Activated CD4-positive, alpha-beta T cell treated with anti-CD3 and anti-CD28 coated beads for 24 hours (primary cell): ENCODE data around the gene FOLR1.
"Not testable (repeated sequence)": the region's sequence is repeated elsewhere in the genome, so short reads cannot be mapped to it uniquely, and the experiment has no call there.

Experiments
- DNase-seq, 2 donors: peaks; one replicate each; pipeline ENCODE4 v3.0.0-alpha.2; 2020; ENCODE audit warnings: low read depth in 2 of 2

FOLR1 gene

DNA sequence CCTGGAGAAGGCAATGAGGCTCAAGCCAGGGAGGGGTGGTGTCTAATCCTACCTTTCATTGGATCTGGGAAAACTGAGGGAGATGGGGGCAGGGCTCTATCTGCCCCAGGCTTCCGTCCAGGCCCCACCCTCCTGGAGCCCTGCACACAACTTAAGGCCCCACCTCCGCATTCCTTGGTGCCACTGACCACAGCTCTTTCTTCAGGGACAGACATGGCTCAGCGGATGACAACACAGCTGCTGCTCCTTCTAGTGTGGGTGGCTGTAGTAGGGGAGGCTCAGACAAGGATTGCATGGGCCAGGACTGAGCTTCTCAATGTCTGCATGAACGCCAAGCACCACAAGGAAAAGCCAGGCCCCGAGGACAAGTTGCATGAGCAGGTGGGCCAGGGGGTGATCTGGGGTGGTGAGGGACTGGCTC lies at the start of gene FOLR1:
Gene FOLR1, plus strand, starts transcription at position 180 of the 421 bp plus-strand sequence. Its CDS starts 34 bp downstream, at position 214.
- no peak for DNase-seq

DNA sequence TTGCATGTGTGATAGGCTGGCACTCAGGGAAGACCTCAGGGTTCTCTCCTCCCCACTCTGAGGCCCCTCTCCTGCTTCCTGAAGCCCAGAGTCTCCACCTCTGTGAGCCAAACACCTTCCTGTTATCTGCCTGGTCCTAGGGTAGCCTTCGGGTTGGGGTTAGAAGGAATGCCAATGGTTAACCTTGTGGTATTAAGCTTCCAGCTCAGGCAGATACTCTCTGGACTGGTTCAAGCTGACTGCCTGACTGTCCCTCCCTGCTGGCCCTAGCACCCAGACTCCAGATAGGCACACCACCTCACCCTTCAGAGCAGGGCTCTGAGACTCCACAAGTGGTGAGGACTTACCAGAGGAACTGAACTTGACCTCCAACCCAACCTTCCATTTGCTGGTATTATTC lies 49.4 kb upstream of the FOLR1 start:
- not testable (repeated sequence) for DNase-seq

DNA sequence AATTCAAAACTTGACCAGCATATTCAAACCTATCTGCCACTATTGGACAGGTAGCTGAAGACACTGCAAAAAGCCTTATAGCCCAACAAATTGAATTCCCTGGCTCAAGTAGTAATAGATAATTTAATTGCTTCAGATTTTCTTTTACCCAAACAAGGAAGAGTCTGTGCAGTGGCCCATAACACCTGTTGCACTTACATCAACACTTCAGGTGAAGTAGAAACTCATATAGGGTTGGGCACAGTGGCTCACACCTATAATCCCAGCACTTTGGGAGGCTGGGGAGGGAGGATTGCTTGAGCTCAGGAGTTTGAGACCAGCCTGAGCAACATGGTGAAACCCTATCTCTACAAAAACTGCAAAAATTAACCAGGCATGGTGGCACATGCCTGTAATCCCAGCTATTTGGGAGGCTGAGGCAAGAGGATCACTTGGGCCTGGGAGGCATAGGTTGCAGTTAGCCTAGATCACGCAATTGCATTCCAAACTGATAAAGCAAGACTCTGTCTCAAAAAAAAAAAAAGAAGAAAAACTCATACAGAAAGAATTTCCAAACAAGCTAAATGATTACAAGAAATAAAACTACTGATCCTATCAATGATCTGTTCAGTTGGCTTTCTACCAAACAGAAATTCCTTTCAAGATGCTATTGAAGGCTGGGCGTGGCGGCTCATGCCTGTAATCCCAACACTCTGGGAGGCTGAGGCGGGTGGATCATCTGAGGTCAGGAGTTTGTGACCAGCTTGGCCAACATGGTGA lies 47.0 kb upstream of the FOLR1 start:
- no peak for DNase-seq

DNA sequence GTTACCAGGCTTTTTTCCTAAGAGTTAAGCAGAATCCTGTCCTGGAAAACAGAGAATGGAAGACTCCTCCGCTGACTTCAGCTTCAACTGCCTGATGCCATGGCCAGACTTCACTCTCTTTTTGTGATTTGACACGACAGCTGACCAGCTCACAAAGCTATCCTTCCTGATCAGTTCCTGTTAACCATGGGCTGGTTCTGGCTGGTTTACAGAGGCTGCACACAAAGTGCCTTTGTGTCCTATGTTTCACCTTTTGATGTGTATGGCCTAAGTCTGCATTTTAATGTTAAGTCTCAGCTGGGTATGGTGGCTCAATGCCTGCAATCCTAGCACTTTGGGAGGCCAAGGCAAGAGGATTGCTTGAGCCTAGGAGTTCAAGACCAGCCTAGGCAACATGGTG lies 45.3 kb upstream of the FOLR1 start:
- no peak for DNase-seq

DNA sequence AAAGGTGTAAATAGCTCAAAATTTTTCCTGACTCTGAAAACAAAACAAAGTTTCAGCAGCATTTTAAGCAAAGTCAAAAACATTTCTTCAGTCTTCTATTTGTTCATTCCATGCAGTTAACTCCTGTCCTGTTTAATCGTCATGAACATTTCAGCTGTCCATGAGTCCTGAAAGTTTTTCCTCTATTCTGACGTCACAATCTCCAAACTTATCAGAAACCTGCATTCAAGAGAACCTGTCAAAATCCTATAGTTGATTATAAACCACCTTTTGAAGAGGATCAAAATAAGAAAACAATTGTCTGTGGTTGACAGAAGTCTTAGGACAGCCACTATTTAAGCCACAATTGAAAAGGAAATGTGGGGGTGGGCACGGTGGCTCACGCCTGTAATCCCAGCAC lies 41.1 kb upstream of the FOLR1 start:
- no peak for DNase-seq

DNA sequence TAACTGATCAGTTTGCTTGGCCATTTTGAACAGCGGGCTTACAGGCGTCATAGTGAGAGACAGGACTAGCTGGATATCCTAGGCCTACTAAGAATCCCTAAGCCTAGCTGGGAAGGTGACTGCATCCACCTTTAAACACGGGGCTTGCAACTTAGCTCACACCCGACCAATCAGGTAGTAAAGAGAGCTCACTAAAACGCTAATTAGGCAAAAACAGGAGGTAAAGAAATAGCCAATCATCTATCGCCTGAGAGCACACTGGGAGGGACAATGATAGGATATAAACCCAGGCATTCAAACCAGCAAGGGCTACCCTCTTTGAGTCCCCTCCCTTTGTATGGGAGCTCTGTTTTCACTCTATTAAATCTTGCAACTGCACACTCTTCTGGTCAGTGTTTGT lies 38.1 kb upstream of the FOLR1 start:
- DNase-seq, result not testable (repeated sequence)

DNA sequence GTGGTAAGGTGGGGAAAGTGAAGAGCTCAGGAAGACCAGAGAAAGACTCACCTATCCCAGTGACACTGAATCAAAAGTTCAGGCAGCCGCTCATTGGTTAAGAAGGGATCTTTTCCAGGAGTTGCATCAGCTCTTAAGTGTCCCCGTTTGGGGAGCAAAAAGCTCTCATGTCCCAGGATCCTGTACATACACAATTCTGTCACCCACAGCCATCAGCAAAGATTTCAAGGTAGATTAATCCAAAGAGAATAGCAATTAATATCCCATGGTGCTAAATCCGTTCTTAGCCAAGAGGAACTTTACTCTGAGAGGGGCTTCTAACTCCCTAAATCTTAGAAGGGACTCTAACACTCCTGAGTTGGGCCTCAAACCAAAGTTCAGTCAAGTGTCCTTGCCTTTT lies 37.1 kb upstream of the FOLR1 start:
- DNase-seq, result no peak

DNA sequence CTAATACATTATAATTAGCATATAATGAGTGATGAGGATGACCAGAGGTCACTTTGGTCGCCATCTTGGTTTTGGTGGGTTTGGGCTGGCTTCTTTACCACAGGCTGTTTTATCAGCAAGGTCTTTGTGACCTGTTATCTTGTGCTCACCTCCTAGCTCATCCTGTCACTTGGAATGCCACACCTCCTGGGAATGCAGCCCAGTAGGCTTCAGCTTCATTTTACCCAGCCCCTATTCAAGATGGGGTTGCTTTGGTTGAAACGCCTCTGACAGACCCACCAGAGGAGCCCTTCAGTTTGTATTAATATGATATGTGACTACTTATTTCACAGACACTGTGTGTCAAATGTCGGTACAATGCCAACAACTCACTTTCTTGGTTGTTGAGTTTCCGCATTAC lies 36.2 kb upstream of the FOLR1 start:
- no peak for DNase-seq

DNA sequence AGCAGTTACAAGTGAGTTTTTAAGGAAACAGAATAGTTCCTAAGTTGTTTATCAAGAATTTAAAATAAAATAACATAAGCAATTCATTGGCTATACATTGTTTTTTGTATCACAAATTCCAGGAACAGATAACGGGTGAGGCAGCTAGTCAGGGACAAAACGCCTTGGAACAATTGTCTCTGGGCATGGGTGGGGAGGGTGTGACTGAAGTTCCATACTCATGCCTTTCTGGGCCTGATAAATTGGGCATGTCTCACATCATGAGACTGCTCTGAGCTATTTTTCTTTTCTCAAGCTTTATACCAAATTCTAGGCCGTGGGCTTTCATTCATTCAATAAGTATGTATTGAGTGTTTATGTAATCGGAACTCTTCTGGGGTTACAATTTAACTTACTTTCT lies 34.8 kb upstream of the FOLR1 start:
- DNase-seq, result no peak

DNA sequence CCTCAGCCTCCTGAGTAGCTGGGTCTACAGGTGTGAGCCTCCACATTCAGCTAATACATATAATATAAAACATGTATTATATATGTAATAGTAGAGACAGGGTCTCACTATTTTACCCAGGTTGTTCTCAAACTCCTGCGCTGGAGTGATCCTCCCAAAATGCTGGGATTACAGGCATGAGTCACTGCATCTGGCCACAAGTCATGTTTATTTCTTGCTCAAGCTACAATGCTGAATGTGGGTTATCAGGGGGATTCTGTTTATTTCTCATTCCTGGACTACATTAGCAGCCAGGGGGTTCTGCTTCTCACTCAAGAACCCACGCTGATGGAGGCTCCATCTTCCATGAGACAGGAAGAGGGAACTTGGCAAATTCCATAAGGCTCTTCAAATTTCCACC lies 31.6 kb upstream of the FOLR1 start:
- no peak for DNase-seq

DNA sequence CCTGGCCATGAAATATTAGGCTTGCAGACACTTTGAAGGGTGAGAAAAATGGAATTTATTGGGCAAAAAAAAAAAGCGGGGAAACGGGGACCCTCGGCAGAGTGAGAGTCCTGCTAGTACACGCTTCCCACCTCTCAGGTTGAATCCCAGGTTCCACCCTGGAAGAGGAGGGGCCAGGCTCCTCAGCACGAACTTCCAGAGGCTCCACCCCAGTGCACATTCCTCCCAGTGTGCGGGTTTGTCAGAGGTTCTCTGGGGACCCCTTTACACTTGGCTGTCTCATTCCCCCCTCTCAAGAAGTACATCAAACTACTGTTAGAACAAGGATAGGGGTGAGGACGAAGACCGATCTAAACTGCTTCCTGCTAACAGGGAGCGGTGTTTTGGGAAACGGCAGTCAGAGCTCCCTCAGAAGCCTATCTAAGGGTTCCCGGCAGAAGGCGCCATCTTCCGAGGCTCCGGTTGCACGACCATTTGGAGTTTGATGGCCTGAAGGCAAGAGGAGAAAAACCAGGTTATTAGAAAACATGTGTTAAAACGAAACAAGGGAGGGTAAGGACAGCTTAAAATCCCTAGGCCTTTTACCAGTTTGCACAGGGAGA lies 28.9 kb upstream of the FOLR1 start:
- DNase-seq, result no peak

DNA sequence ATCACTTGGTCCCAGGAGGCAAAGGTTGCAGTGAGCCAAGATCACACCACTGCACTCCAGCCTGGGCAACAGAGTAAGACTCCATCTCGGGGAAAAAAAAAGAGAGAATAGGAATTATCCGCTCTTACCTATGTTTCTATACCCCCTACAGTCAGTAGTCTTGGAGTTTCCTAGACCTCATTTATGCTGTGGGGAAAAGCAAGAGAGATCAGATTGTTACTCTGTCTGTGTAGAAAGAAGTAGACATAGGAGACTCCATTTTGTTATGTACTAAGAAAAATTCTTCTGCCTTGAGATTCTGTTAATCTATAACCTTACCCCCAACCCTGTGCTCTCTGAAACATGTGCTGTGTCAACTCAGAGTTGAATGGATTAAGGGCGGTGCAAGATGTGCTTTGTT lies 27.8 kb upstream of the FOLR1 start:
- not testable (repeated sequence) for DNase-seq

DNA sequence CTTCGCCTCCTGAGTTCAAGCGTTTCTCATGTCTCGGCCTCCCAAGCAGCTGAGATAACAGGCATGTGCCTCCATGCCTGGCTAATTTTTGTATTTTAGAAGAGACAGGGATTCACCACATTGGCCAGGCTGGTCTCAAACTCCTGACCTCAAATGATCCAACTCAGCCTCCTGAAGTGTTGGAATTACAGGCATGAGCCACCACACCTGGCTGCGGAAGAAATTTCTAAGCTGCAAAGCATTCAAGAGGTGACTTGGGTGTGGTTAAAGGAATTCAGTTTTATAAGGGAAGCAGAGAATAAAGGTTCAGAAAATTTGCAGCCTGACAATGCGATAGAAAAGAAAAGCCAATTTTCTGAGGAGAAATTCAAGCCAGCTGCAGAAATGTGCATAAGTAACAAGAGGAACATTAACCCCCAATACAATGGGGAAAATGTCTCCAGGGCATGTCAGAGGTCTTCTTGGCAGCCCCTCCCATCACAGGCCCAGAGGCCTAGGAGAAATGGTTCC lies 22.8 kb upstream of the FOLR1 start:
- not testable (repeated sequence) for DNase-seq

DNA sequence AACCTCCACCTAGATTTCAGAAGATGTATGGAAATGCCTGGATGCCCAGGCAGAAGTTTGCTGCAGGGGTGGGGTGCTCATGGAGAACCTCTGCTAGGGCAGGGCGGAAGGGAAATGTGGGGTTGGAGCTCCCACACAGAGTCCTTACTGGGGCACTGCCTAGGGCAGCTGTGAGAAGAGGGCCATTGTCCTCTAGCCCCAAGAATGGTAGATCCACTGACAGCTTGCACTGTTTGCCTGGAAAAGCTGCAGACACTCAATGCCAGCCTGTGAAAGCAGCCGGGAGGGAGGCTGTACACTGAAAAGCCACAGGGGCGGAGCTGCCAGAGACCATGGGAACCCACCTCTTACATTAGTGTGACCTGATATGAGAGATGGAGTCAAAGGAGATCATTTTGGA lies 22.2 kb upstream of the FOLR1 start:
- not testable (repeated sequence) for DNase-seq

DNA sequence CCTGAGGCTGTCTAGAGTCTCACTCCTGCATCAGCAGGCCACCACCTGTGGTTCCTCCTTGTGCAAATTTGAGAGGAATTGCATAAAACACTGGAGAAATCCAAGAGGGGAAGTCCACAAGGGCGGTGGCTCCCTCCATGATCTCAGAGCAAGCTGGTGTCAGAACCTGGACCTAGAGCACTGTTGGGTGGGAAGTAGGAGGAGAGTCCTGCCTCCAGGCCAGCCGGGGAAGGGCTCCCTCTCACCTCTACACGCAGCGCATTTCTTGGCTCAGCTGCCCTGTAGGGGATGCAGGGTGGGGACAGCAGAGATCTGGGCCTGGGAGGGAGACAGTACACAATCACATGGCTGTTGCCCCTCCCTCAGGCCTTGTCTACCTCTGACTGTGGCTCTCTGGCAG lies 19.9 kb upstream of the FOLR1 start:
- DNase-seq, result not testable (repeated sequence)

DNA sequence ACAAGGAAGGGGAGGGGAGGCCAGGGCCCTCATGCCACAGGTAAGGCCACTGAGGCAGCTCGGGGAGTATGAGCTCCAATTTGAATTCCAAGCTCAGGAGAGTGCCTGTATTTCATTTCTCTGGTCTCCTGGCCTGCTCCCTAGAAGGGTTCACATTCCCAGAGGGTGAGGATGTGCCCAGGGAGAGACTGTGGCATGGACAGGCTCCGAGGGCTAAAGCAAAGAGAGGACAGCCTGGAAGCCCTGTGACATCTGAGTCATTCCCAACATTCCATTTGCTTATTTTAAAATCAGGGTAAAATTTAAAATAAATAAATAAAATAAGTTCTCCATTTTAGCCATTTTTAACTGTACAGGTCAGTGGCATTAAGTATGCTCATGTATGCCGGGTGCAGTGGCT lies 18.6 kb upstream of the FOLR1 start:
- DNase-seq, result no peak

DNA sequence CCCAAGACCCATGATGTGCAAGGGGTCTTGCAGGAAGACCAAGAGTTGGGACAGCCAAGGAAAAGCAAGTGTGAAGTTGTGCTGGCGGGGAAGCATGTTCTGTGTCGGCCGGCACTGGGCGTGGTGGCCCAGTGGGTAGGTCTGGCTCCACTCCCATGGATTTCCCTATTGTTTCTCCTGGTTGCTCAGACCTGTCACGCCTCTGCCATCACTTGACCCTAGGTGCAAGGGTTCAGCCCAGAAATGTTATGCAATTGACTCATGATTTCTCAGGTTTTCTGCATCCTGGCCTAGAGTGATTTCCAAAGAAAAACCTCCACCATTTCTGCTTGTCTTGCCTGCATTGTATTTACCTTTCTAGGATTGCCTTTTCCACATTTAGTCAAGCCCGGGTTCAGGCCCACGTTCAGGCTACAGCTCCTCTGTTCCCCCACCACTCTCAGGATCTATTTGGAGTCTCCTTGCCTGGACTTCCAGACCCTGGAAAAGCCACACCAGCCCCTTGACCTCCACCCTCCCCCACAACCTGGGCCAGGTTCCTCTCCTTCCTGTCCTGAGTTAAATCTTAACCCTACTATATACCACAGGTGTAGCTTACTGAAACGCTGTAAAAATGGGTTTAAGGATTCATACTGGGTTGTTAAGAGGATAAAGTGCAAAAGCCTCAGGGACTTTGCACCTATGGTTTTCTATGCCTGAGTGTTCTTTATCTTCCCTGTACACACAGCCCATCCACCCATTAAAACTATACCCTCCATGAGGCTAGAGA lies 17.5 kb upstream of the FOLR1 start:
- no peak for DNase-seq

DNA sequence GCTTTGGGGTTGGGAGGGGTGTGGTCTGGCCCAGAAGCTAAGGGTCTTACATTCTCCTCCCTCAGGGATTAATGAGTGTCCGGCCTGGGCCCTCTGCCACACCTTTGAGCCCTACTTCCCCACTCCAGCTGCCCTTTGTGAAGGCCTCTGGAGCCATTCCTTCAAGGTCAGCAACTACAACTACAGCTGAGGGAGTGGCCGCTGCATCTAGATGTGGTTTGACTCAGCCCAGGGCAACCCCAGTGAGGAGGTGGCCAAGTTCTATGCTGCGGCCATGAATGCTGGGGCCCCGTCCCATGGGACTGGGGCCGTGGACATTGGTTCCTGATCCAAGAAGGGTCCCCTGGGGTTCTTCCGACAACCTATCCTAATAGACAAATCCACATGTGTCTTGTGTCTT lies 14.3 kb upstream of the FOLR1 start:
- DNase-seq, result no peak

DNA sequence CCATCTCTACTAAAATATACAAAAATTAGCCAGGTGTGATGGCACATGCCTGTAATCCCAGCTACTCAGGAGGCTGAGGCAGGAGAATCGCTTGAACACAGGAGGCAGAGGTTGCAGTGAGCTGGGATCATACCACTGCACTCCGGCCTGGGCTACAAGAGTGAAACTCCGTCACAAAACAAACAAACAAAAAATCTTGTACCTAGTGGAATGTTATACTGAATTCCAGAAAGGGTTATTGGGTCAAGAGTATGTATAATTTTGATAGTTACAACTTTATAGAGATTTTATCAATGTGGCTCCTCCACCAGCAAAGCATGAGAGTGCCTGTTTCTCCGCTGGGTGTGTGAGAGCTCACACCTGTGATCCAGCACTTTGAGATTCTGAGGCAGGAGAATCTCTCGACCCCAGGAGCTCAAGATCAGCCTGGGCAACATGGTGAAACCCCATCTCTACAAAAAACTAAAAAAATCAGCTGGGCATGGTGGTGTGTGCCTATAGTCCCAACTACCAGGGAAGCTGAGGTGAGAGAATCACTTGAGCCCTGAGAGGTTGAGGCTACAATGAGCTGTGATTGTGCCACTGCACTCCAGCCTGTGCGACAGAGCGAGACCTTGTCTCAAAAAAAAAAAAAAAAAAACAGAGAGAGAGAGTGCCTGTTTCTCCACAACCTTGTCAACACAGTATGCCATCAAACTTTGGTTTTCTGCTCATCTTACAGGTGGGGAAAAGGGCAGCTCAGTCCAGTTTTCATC lies 12.7 kb upstream of the FOLR1 start:
- no peak for DNase-seq

DNA sequence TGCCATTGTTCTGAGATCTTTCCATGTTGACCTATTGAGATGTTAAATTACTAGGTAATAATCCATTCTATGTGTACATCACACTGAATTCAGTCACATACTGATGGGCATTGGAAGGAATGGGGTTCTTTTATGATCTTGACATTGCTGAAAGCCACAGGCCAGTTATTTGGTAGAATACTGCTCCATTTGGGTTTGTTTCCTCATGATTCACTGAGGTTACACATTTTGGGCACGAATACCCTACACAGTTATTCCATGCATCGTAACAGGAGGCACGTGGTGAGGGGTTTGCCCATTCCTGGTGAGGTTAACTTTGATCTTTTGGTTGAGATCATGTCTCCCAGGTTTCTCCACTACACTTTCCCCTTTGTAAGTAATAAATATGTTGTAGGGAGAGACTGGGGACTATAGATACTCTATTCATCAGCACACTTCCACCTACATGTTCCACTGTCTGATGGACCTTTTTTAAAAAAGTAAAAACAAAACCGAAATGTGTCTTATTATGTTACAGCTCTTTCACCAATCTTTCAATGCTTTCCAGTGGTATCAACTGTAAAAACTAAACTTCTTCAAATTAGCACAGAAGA lies 12.0 kb upstream of the FOLR1 start:
- DNase-seq, result no peak

DNA sequence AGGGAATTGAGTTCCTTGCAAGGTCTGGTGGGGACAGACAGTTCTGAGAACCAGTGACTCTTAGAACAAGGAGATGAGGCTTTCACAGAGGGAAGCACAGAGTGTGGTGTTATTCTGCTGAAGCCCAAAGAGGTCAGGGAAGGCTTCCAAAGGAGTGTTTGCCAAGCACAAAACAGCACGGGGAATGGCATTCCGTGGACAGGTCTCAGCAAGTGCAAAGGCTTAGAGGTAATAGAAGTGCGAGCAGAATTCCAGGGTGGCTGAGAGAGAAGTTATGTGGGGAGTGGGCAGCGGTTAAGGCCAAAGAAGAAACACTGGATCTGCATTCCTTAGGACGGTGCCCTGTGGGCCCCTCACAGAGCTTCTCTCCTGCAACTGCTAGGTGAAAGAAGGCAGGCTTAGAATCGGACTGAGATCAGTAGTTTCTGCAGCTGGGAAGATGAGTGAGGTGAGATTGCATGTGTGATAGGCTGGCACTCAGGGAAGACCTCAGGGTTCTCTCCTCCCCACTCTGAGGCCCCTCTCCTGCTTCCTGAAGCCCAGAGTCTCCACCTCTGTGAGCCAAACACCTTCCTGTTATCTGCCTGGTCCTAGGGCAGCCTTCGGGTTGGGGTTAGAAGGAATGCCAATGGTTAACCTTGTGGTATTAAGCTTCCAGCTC lies 10.9 kb upstream of the FOLR1 start:
- not testable (repeated sequence) for DNase-seq
